Stimulated activated CD4-positive, alpha-beta T cell treated with anti-CD3 and anti-CD28 coated beads, Interleukin-12 subunit alpha, Interleukin-12 subunit beta, amount 100 ng/mL, for 24 hours (primary cell): ENCODE measurements around the gene CIT.
"Not testable (repeated sequence)": the region's sequence is repeated elsewhere in the genome, so short reads cannot be mapped to it uniquely, and the experiment has no call there.

ENCODE experiments used
- DNase-seq, 2 experiments: peaks; one replicate each; pipeline ENCODE4 v3.0.0-alpha.2; 2020; ENCODE audit warnings: low read depth in 2 of 2

Gene CIT

DNA sequence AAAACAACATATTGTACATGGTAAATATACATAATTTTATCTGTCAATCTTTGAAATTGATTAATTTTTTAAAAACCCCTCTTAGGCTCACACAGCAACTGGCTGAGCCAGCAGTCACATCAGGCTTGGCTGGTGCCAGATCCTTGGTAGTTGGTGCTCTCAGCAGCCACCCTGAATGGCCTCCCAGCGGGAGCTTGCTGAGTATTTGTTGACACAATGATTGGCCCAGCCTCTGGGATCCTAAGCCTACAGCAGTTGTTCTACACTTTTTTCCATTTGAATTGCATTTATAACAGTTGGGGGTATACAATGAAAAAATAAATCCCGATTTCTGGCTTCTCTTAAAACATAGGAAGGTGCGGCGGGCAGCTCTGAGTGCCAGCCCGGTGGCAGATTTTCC lies 198.0 kb downstream of the CIT start:
- no peak for DNase-seq

DNA sequence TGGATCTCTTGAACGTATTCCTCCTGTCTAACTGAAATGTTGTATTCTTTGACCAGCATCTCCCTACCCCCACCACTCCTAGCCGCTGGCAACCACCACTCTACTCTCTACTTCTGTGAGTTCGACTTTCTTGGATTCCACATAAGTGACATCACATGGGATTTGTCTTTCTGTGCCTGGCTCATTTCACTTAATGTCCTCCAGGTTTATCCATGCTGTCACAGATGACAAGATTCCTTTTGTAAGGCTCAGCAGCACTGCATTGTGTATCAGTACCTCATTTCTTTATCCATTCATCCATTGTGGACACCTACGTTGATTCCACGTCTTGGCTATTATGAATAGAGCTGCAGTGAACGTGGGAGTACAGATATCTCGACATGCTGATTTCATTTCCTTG lies 198.7 kb downstream of the CIT start:
- no peak for DNase-seq

DNA sequence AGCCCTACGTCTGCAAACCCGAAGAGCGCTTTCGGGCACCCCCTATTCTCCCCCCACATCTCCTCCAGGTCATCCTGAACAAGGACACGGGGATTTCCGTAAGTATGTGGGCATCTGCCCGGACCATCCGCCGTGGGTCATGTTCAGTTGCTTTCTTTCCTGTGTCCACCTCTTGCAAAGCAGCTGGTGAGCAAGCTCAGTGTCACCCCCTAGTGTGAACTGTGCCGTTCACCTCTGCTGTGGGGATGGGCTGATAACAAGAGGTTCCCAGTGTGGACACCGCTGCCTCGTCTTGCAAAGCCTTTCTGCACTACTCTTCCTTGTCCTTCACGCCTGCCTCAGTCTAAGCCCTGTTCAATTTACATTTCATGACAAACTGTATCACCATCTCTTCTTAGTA lies 200.5 kb downstream of the CIT start:
- no peak for DNase-seq

DNA sequence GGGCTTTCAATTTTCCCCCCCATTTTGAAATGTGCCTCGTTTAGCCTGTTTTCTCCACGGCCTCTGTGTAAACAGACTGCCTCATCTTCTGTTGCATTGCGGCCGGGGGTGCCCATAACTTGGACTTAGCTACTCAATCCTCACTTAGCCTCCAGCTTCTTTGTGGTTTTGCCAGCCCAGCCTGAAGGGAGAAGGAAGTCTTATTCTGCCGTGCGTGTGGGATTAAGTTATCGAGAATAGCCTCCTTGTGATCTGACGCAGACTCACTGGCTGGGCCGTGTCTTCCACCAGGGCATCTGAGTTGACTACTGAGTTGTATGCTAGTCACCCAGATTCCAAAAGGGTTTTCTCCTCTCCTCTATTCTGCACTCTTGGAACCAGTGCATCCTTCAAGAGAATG lies 201.1 kb downstream of the CIT start:
- DNase-seq, result no peak

DNA sequence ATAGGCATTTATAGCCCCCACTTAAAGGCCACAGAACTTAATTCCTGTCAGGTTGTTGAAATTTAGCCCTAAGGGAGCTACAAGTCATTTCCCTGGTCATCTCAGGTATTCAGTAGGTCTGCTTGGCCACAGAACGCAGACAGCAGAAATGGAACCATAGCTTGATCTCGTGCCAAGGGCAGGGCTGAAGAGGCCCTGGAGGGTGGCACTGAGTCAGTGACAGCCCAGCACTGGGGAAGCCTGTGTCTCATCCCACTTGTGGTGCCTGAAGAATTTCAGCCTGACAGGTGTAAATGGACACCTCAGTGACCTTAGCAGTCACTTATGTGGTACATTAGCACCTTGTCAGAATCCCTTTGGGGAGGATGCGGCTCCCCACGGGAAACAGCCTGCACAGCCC lies 202.6 kb downstream of the CIT start:
- no peak for DNase-seq

DNA sequence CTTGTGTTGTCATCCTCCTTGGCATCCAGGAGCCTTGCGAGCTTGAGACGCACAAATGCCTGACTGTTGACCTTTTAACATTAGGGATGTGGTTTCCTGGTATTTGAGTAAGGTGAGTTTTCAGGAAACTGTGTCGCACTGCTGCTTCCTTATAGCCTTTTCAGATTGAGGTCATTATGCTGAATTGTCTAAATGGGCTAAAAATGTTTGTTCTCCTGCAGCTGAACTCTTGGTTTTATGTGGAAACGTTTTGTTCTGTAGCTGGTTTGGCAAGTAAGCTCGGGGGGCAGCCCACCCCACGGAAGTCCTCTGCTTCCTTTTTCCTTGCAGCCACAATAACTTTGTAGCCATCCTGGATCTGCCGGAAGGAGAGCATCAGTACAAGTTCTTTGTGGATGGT lies 203.5 kb downstream of the CIT start:
- no peak for DNase-seq

DNA sequence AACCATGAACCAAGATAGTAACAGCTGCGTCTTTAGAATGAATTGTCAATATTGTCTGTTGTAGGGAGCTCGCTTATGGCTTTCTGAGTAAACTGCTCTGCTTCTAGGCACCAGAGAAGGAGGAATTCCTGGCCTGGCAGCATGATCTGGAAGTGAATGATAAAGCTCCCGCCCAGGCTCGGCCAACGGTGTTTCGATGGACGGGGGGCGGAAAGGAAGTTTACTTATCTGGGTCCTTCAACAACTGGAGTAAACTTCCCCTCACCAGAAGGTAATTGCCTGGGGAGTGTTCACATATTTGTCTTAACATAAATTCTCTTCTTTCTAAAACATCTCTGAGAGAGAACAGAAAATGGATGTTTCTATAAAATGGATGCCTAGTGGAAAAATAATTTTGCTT lies 204.9 kb downstream of the CIT start:
- DNase-seq, result no peak

DNA sequence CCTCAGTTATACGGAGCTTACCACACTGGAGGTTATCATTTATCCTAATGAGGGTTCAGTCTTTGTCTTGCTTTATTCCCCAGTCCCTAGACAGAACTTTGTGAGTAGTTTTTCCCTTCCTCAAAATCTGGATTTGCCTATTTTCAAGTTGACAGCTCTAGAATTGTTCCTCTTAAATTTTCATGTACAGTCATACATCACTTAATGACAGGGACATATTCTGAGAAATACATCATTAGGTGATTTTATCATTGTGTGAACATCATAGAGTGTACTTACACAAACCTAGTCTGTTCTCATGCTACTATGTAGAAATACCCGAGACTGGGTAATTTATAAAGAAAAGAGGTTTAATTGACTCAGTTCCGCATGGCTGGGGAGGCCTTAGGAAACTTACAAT lies 206.1 kb downstream of the CIT start:
- no peak for DNase-seq

DNA sequence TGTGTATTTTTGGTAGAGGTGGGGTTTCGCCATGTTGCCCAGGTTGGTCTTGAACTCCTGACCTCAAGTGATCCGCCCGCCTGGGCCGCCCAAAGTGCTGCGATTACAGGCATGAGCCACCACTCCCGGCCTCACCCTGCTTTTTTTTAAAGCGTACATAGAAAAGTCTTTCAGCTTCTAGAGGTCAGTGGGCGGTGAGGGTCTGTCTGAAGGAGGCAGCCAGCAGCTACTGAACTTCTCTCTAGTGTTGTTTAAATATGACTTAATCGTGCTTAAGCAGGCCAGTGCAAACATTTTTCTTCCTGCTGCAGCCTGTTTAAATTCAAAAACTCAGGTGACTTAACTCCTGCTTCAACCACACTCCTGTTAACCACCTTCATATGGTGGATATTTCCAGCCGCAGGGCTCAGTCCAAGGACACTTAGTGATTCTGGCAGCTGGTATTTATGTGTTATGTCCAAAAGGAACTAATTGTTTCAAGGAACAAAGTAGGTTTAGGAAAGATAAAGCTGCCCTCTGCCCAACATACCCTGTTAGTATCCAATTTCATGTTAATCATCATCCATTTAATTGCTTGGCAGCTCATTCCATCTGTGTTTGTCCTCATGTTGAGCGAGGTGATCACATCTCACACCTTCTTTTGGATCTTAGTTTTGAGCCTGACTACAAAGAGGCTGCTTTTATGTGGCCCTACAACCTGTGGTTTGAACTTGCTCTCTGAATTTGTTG lies 207.2 kb downstream of the CIT start:
- DNase-seq, result no peak

DNA sequence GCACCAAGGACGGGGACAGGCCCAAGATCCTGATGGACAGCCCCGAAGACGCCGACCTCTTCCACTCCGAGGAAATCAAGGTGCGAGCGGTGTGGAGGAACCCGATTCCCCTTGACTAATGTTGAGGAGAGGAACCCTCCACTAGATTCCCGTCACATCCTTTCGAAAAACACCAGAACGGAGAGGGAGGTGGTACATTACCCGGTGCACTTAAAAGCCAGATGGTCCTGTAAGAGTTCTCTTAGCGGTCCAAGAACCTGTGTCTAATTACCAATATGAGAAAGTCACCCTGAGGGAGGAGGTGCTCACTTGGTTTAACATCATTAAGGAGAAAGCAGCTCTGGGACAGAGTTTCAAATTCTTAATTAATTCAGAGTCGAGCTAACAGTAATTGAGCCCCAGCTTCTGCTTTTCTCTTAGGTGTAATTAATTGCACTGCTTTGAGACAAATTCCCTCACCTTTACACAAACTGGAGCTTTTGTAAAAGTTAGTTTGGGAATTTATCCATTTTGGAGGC lies 208.7 kb downstream of the CIT start:
- DNase-seq, result no peak

DNA sequence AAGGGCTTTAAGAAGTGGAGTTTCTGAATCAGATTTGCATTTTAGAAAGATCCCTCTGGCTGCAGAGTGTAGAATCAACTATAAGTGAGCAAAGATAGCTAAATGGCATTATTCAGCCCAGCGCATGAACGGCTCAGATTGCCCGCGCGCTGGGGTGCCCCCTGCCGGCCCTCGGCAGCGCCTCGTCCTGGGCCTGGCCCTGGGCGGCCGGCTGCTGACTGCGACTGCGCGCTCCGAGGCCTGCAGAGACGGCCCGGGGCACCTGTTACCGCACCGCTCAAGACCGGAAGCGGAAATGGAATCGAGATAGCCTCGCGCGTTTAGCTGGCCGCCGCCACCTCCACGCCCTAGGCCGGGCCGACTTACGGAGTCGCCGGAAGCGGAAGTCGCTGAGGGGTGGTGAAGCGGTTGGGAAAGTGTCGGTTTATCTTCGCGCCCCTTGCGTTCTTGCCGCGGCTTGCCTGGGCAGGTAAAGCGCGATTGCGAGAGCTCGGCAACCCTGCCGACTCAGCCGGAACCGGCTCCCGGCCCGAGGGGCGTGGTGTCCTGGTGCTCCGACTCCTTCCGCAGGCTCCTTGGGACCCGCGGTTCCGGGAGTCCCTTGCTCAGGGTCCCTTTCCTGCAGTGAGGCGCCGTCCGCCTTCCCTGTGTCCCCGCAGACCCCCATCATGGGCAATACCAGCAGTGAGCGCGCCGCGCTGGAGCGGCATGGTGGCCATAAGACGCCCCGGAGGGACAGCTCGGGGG lies 209.4 kb downstream of the CIT start, which contains the start of gene PRKAB1:
Gene PRKAB1, plus strand, starts transcription at position 557 of the 747 bp plus-strand sequence. Its CDS starts 112 bp downstream, at position 669.
- DNase-seq, result peak; percentile 93

DNA sequence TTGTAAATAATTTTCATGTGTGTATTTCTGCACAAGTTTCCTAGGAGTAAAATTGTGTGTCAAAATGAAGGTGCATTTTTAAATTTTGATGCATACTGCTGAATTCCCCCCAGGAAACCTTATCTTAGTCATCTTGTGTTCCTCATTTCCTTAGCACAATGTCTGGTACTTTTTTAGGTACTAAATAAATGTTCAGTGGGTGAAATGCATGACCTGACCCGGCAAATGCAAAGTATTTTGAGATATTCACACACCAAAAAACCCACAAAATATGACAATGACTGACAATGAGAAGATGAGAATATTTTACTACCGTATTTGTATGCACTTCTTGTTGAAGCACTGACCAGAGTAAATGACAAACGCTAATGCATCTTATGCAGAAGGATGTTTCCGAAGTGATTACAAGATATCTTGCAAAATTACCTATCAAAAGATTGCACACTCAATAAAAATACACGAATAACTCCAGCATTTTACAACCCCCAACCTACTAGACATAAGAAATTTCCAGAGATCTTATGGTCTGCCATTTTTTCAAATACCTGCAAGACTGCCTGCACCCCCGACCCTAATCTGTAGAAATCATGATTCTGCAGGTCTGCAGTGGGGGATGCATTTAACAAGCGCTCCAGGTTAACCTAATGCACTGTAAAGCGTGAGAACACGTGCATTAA lies 210.1 kb downstream of the CIT start:
- DNase-seq, result no peak

DNA sequence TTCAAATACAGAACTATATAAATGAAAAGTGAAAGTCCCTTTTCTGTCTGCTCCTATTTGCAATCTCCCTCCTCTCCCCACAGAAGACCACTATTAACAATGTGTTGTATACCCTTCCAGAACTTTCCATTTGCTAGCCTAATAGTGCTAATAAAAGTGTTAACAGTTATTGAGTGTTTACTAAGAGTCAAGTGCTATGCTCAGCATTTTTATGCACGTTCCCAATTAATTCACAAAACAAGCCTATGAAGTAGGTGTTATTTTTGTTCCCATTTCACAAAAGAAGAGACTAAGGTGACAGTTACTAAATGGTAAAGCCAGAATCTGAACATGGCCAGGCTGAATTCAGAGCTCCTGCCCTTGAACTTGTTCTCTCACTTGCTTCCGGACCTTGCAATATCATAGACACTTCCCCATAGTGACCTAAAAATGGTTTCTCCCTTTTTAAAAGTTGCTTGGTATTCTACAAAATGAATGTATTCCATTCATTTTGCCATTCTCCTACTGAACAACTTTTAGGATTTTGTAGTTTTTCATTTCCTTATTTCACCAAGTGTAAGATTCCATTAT lies 210.8 kb downstream of the CIT start:
- no peak for DNase-seq

DNA sequence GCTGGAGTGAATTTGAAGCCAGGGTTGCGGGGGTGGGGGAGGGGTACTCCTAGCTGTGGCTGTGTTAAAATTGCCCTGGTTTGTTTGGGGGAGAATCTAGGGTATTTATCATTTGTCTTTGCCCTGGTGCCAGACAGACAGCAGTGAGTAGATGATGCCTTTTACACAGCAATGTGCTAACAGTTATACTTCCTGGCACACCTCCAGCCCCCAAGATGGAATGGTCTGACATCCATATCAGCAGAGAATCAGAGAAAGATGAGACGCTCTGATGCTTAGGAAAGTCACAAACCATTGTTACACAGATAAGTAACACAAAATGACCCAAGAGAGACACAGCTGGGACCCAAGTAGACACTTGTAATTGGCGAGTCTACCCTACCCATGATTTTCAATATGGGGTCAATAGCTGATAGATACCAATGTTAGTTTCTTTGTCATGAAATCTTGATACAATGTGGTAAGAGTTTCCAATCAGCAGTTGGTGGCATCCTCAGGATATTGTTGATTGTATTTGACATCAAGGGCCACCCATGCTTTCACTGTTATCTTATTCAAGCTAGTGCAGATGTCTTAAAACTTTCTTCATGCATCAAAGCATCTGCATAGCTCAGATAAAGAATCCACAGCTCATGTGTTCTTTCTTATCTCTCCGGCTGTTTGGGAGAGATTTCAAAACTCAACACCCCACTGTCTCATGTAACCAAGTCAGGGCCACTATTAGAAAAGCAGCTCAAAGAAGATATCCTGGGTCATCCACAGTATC lies 211.8 kb downstream of the CIT start:
- no peak for DNase-seq

DNA sequence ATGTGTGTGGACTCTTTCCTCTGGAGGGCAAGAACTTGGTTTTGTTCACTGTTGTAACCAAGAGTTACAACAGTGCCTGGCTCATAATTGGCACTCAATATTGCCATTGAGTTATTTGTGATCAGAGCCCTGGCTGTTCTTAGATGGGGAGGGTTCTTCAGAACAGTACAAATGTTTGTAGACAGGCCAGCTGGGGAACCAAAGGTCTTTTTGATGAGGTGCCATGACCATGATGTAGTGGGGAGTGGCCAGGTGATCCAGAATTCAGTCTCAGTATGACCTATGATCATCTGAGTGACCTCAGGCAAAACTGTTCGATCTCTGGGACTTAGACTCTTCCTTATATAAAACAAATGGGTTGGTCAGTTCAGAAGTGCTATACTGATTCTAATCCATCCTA lies 212.5 kb downstream of the CIT start:
- DNase-seq, result no peak

DNA sequence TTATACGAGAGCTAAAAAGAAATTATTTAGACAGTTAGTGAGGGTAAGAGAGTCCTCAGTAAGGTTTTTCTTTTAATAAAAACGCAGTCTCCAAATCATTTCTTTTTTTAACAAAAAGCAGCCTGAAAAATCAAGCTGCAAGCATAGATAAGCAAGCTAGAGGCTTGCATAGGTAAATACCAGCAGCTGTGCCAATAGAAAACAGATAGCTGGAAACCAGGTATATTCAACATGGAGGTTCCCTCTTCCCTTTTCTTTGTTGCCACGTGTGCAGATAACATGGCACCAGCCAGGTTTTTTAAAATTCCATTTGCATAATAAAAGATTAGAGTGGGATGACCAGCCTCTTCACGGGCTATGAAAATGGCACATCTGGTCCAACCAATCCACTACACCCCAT lies 215.2 kb downstream of the CIT start:
- no peak for DNase-seq

DNA sequence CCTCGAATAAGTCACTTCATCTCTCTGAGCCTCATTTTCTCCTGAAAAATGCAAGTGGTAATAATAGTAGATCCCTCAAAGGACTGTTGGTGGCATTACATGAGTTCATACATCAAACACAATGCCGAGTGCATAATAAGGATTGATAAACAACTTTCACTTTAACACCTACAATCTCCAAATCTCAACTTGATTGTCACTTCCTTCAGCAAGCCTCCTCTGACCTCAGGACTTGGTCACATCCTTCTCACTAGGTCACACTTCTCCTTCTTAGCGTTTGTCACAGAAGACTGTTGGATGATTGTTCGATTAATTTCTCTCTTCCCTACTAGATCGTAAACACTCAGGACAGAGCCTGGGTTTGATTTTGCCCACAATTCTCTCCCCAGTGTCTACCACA lies 217.0 kb downstream of the CIT start:
- no peak for DNase-seq

DNA sequence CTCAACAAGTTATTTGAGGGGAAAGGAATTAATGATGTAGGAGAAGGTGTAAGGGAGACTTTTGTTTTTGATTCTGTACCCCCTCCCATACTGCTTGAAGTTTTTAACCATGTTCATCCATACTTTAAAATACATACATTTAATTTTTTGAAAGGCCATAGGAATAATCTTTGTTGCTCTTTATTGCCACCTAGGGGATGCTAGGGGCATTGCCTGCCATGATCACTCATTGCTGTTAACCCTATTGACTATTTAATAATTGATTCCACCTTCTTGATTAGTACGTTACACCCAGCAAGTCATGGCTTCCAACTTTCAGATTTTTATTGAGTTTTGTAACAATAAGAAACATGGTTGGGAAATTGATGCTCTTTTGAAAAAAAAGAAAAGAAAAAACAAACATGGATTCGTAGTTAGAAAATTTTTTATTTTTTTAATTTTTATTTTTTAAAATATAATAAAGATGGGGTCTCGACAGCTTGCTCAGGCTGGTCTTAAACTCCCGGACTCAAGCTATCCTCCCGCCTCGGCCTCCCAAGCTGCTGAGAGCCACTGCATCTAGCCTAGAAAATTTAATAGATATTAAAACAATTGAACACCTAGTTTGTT lies 217.7 kb downstream of the CIT start:
- peak in 1 of 2 experiments; percentile 22 for DNase-seq

DNA sequence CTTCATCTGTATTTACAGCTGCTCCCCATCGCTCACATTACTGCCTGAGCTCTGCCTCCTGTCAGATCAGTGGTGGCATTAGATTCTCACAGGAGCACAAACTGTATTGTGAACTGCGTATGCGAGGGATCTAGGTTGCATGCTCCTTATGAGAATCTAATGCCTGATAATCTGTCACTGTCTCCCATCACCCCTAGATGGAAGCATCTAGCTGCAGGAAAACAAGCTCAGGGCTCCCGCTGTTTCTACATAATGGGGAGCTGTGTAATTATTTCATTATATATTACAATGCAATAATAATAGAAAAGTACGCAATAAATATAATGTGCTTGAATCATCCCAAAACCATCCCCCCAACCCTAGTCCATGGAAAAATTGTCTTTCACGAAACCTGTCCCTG lies 219.0 kb downstream of the CIT start:
- not testable (repeated sequence) for DNase-seq

DNA sequence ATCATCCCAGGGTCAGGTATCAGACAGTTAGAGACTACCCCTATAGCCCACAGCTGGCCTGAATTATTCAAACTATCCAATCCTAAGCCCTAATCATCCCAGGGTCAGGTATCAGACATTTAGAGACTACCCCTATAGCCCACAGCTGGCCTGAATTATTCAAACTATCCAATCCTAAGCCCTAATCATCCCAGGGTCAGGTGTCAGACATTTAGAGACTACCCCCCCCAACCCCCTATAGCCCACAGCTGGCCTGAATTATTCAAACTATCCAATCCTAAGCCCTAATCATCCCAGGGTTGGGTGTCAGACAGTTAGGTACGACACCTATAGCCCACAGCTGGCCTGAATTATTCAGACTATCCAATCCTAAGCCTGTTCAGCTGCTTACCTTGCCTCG lies 220.1 kb downstream of the CIT start:
- DNase-seq, result not testable (repeated sequence)

DNA sequence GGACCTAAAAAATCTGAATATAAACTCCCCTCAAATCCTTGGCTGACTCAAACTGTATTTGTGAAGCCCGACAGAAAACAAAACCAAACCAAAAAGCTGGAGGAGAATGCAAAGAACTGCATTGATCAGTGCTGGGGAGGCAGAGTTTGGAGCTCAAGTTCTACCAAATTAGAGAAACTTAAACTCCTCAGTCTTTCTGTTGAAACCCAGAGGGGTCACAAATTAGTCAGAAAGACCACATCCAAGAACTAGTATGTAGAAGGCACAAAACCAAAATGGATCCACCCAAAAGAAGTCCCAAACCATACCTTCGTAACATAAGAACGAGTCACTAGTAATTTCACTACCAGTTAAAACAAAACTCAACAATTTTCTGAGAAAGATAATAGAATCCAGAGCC lies 224.5 kb downstream of the CIT start:
- no peak for DNase-seq
